DND-41 (cell line): Measurements from ENCODE around the gene CRYL1.

Source experiments
- CTCF ChIP-seq: IDR thresholded peaks from 2 replicates; pipeline ENCODE4 v1.5.1; 2012; ENCODE audit warnings: borderline replicate concordance, low read length, moderate library complexity, mild to moderate bottlenecking; ENCODE audit not compliant: poor library complexity, severe bottlenecking; ENCODE audit errors: extremely low read depth
- EZH2 ChIP-seq: IDR thresholded peaks from 3 replicates; pipeline ENCODE4 v1.6.1; 2012; ENCODE audit warnings: borderline replicate concordance, low read depth, mild to moderate bottlenecking, moderate library complexity, low read length, inconsistent platforms; ENCODE audit not compliant: severe bottlenecking

GRCh38 chr13:20456737-20457136, 68.9 kb downstream of the CRYL1 start:
- TF ChIP-seq CTCF (no peak), EZH2 (no peak)
